Spinal cord (tissue), 10 donors: ENCODE results near the gene SLC33A1. TPM values are rescaled to one million over a fixed set of nuclear protein-coding genes. Genes with fewer than 3 reads are reported as not detected.

Source experiments
- DNase-seq, 6 donors: peaks; one replicate each; pipeline versions ENCODE4 v3.0.0 to v3.0.0-alpha.2; 2013 to 2015; ENCODE audit warnings: low spot score in 6 of 6, low read depth in 4 of 6
- H3K27ac ChIP-seq: one replicate; pipeline ENCODE4 v1.5.1; 2013; ENCODE audit warnings: low read depth, low read length, control low read depth
- H3K27me3 ChIP-seq: one replicate; pipeline ENCODE4 v1.6.1; 2013; ENCODE audit warnings: low read length; ENCODE audit not compliant: control insufficient read depth, insufficient read depth
- H3K36me3 ChIP-seq: one replicate; pipeline ENCODE4 v1.6.1; 2013; ENCODE audit warnings: low read length; ENCODE audit not compliant: control insufficient read depth, insufficient read depth
- H3K4me1 ChIP-seq: one replicate; pipeline ENCODE4 v1.6.1; 2013; ENCODE audit warnings: low read length; ENCODE audit not compliant: control insufficient read depth, insufficient read depth
- H3K4me3 ChIP-seq: one replicate; pipeline ENCODE4 v1.5.1; 2013; ENCODE audit warnings: low read depth, low read length, control low read depth
- H3K9me3 ChIP-seq: one replicate; pipeline ENCODE4 v1.6.1; 2013; ENCODE audit warnings: low read length; ENCODE audit not compliant: control insufficient read depth, insufficient read depth
- WGBS: methylation state at CpG from one replicate; pipeline ENCODE4 v1.1.5; 2013; ENCODE audit warnings: missing lambda C conversion rate; ENCODE audit not compliant: insufficient coverage; 5-methylcytosine and 5-hydroxymethylcytosine counted together
- polyA plus RNA-seq, 2 donors: library from polyadenylated mRNA; unstranded; fragments of 120-200 nt; gene quantifications; one replicate each; pipeline ENCODE4 v1.2.1, GENCODE V29; 2013; ENCODE audit not compliant: insufficient read length in 2 of 2
- total RNA-seq, 2 donors: library from RNA; depleted of rRNA in 1 of 2; stranded (reverse); fragments of 120-200 nt in 1 of 2; fragments of >200 nt in 1 of 2; gene quantifications; one replicate each; pipeline versions ENCODE4 v1.2.3 to v1.2.4, GENCODE V29; 2013 to 2014
- donor health status: healthy.

SLC33A1 gene
- total and polyA plus RNA-seq, 4 donors = 17.2 to 38.3 (median 26.9) TPM

- H3K9me3 ChIP-seq = no peaks in the 10 kb centered on the region
- peaks cover 6% of the 10 kb centered on the region for H3K4me1 ChIP-seq
- H3K27me3 ChIP-seq = no peaks in the 10 kb centered on the region
- H3K27ac ChIP-seq = peak overlapping the region; percentile 75
- no peak for DNase-seq
- H3K4me3 ChIP-seq = peak overlapping the region; percentile 76
- 73% methylated on average over 5 of the region's 15 CpGs for WGBS
- peaks cover under 1% of the 10 kb centered on the region for H3K36me3 ChIP-seq
Observed at GRCh38 chr3:155805204-155805801, 48.9 kb downstream of the SLC33A1 start.

- peaks cover 6% of the 10 kb centered on the region for H3K4me1 ChIP-seq
- no peak overlapping the region for H3K27ac ChIP-seq
- no peak for DNase-seq
- H3K36me3 ChIP-seq = peaks cover 3% of the 10 kb centered on the region
- no peaks in the 10 kb centered on the region for H3K27me3 ChIP-seq
- no peaks in the 10 kb centered on the region for H3K9me3 ChIP-seq
- no peak overlapping the region for H3K4me3 ChIP-seq
Observed at GRCh38 chr3:155804323-155804722, 49.9 kb downstream of the SLC33A1 start.

- H3K36me3 ChIP-seq = no peaks in the 10 kb centered on the region
- H3K27ac ChIP-seq = no peak overlapping the region
- no peak for DNase-seq
- WGBS = no CpG with 5 or more reads among the region's 1 CpG
- no peaks in the 10 kb centered on the region for H3K4me1 ChIP-seq
- no peak overlapping the region for H3K4me3 ChIP-seq
- no peaks in the 10 kb centered on the region for H3K27me3 ChIP-seq
- H3K9me3 ChIP-seq = no peaks in the 10 kb centered on the region
Observed at GRCh38 chr3:155792532-155792931, 61.7 kb downstream of the SLC33A1 start.

GRCh38 chr3:155791190-155791589 lies 63.0 kb downstream of the SLC33A1 start:
- H3K27ac ChIP-seq = no peak overlapping the region
- H3K27me3 ChIP-seq = no peaks in the 10 kb centered on the region
- H3K4me1 ChIP-seq = no peaks in the 10 kb centered on the region
- no CpG with 5 or more reads among the region's 2 CpGs for WGBS
- H3K4me3 ChIP-seq = no peak overlapping the region
- H3K36me3 ChIP-seq = no peaks in the 10 kb centered on the region
- no peak for DNase-seq
- H3K9me3 ChIP-seq = no peaks in the 10 kb centered on the region

GRCh38 chr3:155790272-155790925 lies 63.8 kb downstream of the SLC33A1 start:
- 63% methylated on average over 1 of the region's 4 CpGs for WGBS
- H3K27me3 ChIP-seq = no peaks in the 10 kb centered on the region

GRCh38 chr3:155785662-155786295 lies 68.4 kb downstream of the SLC33A1 start:
- Histone ChIP-seq H3K36me3 (peaks cover 6% of the 10 kb centered on the region), H3K9me3 (no peaks in the 10 kb centered on the region), H3K27me3 (no peaks in the 10 kb centered on the region), H3K4me3 (no peak overlapping the region), H3K4me1 (no peaks in the 10 kb centered on the region), H3K27ac (no peak overlapping the region)
- no peak for DNase-seq

More at GRCh38 chr3:155790272-155790925, 63.8 kb downstream of the SLC33A1 start:
- DNase-seq = no peak
- Histone ChIP-seq H3K27ac (no peak overlapping the region), H3K36me3 (no peaks in the 10 kb centered on the region), H3K4me3 (no peak overlapping the region), H3K4me1 (no peaks in the 10 kb centered on the region), H3K9me3 (no peaks in the 10 kb centered on the region)

GRCh38 chr3:155782390-155782953 lies 71.8 kb downstream of the SLC33A1 start:
- no peak for DNase-seq
- Histone ChIP-seq H3K27me3 (no peaks in the 10 kb centered on the region), H3K36me3 (peaks cover 6% of the 10 kb centered on the region), H3K9me3 (no peaks in the 10 kb centered on the region), H3K4me1 (no peaks in the 10 kb centered on the region), H3K27ac (no peak overlapping the region), H3K4me3 (no peak overlapping the region)
- WGBS = no CpG with 5 or more reads among the region's 1 CpG

GRCh38 chr3:155780291-155780690 lies 73.9 kb downstream of the SLC33A1 start:
- H3K4me3 ChIP-seq = no peak overlapping the region
- H3K9me3 ChIP-seq = no peaks in the 10 kb centered on the region
- no peaks in the 10 kb centered on the region for H3K4me1 ChIP-seq
- no peaks in the 10 kb centered on the region for H3K27me3 ChIP-seq
- H3K27ac ChIP-seq = no peak overlapping the region
- H3K36me3 ChIP-seq = peaks cover 7% of the 10 kb centered on the region
- no peak for DNase-seq

GRCh38 chr3:155778462-155778861 lies 75.8 kb downstream of the SLC33A1 start:
- Histone ChIP-seq H3K36me3 (peaks cover 9% of the 10 kb centered on the region), H3K9me3 (no peaks in the 10 kb centered on the region), H3K4me1 (no peaks in the 10 kb centered on the region), H3K27ac (no peak overlapping the region), H3K27me3 (no peaks in the 10 kb centered on the region), H3K4me3 (no peak overlapping the region)
- DNase-seq = no peak

GRCh38 chr3:155772801-155773200 lies 81.4 kb downstream of the SLC33A1 start:
- DNase-seq = no peak
- Histone ChIP-seq H3K27me3 (no peaks in the 10 kb centered on the region), H3K4me3 (no peak overlapping the region), H3K4me1 (no peaks in the 10 kb centered on the region), H3K27ac (no peak overlapping the region), H3K9me3 (peaks cover 5% of the 10 kb centered on the region), H3K36me3 (peaks cover 24% of the 10 kb centered on the region)
- no CpG with 5 or more reads among the region's 1 CpG for WGBS
